ENCODE data around the gene TIMM8A.

TIMM8A gene

DNA sequence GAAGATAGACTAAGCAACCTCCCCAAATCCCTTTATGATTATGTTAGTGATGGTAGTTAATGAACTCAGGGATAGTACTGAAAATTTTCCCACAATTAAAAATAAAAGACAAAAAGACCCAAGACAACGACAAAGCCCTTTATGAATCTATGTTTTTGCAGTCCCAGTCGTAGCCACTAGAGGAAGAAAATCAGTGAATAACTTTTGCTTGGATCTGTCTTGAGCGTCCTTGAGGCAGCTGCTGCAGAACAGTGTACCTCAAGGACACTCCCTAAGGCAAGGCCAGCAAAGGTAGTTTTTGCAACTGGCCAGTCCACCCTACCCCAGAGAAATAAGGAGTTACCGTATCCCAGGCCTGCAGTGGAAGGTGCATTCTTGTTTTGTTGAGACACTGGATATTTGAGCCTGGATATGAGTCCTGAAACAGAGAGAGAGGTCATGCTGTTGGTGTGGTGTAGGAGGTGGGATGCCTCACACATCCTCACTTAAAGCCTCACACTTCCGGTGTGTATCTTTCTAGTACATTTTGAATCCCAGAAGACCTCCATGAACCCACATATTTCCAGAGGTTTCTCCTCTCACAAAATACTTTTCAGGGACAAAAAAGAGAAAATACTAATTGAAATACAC is 8.7 kb upstream of the TIMM8A start:
- peaks cover 74% of the 10 kb centered on the region for H3K36me3 ChIP-seq (ENCODE audit: insufficient read depth, low read length)
- H3K27ac ChIP-seq (ENCODE audit: low read depth, low read length, poor library complexity, severe bottlenecking): no peak overlapping the region
- H3K79me2 ChIP-seq (ENCODE audit: insufficient read depth, low read length): no peaks in the 10 kb centered on the region
- TF ChIP-seq, protein P1, sequence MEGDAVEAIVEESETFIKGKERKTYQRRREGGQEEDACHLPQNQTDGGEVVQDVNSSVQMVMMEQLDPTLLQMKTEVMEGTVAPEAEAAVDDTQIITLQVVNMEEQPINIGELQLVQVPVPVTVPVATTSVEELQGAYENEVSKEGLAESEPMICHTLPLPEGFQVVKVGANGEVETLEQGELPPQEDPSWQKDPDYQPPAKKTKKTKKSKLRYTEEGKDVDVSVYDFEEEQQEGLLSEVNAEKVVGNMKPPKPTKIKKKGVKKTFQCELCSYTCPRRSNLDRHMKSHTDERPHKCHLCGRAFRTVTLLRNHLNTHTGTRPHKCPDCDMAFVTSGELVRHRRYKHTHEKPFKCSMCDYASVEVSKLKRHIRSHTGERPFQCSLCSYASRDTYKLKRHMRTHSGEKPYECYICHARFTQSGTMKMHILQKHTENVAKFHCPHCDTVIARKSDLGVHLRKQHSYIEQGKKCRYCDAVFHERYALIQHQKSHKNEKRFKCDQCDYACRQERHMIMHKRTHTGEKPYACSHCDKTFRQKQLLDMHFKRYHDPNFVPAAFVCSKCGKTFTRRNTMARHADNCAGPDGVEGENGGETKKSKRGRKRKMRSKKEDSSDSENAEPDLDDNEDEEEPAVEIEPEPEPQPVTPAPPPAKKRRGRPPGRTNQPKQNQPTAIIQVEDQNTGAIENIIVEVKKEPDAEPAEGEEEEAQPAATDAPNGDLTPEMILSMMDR (IDR thresholded peaks at IDR 0.05; ENCODE audit: low read length): peak; percentile 32; the same call in 1 of the 2 replicates
- TF ChIP-seq EZH2 (IDR thresholded peaks at IDR 0.05; ENCODE audit: borderline replicate concordance, low read length): no peak
- no peaks in the 10 kb centered on the region for H3K9me3 ChIP-seq (ENCODE audit: low read length)
- H3K9me2 ChIP-seq (ENCODE audit: low read depth, low read length): no peaks in the 10 kb centered on the region
- no peak overlapping the region for H2AFZ ChIP-seq (ENCODE audit: low read length)
- no peaks in the 10 kb centered on the region for H4K20me1 ChIP-seq (ENCODE audit: insufficient read depth, low read length)
- no peaks in the 10 kb centered on the region for H3K4me1 ChIP-seq (ENCODE audit: insufficient read depth, low read length, severe bottlenecking)
- no peaks in the 10 kb centered on the region for H3K27me3 ChIP-seq (ENCODE audit: insufficient read depth, low read length)
- H3F3A ChIP-seq (ENCODE audit: insufficient read depth, low read length): no peaks in the 10 kb centered on the region
- no peak overlapping the region for H3K4me2 ChIP-seq (ENCODE audit: low read length)
- no peak overlapping the region for H3K9ac ChIP-seq (ENCODE audit: low read length)
- no peak overlapping the region for H3K4me3 ChIP-seq (ENCODE audit: low read depth, low read length, poor library complexity, severe bottlenecking)

DNA sequence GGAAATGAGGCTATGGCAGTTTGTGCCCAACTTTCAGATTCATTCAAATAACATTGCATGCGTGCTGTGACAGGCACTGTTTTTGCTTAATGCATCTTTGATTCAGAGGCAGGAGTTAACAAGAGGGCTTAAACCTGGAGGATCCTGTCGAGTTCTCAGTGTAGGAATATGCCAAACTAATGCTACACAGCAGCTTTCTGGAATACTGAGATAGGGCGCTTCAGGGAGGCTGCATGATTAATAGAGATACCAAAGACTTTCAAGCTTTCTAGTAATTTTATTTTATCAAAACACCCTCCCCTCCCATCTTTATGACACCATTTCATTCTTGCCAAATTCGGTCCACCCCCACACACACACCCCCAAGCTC is 636 bp upstream of the TIMM8A start:
- peaks cover 33% of the 10 kb centered on the region for H3K36me3 ChIP-seq (ENCODE audit: insufficient read depth, low read length)
- no peaks in the 10 kb centered on the region for H3K9me3 ChIP-seq (ENCODE audit: low read length)
- no peak overlapping the region for H2AFZ ChIP-seq (ENCODE audit: low read length)
- TF ChIP-seq, protein P1 (IDR thresholded peaks at IDR 0.05; ENCODE audit: low read length): no peak
- no peak for TF ChIP-seq EZH2 (IDR thresholded peaks at IDR 0.05; ENCODE audit: borderline replicate concordance, low read length)
- peak overlapping the region; percentile 96 for H3K4me2 ChIP-seq (ENCODE audit: low read length)
- H3F3A ChIP-seq (ENCODE audit: insufficient read depth, low read length): no peaks in the 10 kb centered on the region
- H3K9ac ChIP-seq (ENCODE audit: low read length): peak overlapping the region; percentile 93
- H3K27me3 ChIP-seq (ENCODE audit: insufficient read depth, low read length): no peaks in the 10 kb centered on the region
- peaks cover 20% of the 10 kb centered on the region for H3K4me1 ChIP-seq (ENCODE audit: insufficient read depth, low read length, severe bottlenecking)
- H3K4me3 ChIP-seq (ENCODE audit: low read depth, low read length, poor library complexity, severe bottlenecking): peak overlapping the region; percentile 95
- H3K9me2 ChIP-seq (ENCODE audit: low read depth, low read length): no peaks in the 10 kb centered on the region
- H3K79me2 ChIP-seq (ENCODE audit: insufficient read depth, low read length): peaks cover 21% of the 10 kb centered on the region
- no peaks in the 10 kb centered on the region for H4K20me1 ChIP-seq (ENCODE audit: insufficient read depth, low read length)
- H3K27ac ChIP-seq (ENCODE audit: low read depth, low read length, poor library complexity, severe bottlenecking): peak overlapping the region; percentile 49

DNA sequence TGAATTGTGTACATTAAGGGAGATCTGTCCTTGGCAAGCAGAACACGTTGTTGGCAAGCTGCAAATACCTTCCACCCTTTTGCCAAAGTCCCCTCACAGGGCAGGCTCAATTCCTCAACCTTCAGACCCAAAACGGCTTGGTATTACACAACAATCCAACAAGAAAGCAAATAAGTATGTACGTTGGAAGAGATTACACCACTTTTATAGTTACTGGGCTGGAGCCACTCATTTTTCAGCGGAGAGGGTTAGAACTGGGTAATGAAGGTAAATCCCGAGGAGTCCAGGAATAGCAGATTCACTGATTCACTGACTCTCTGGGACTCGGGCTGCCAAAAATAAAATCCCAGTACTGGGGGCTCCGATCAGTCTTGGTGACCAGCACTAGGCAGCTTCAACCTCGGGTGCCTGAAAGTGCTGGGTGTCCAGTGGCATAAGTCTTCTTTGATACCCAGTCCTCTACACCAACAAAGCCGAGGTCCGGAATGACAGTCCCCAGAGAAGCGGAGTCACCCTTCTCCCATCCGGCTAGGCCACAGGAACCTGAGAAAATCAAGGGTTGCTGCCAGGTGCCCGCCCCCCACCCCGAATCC is 587 bp downstream of the TIMM8A start:
- Histone ChIP-seq H3F3A (ENCODE audit: insufficient read depth, low read length) (no peaks in the 10 kb centered on the region), H2AFZ (ENCODE audit: low read length) (no peak overlapping the region), H4K20me1 (ENCODE audit: insufficient read depth, low read length) (no peaks in the 10 kb centered on the region), H3K36me3 (ENCODE audit: insufficient read depth, low read length) (peaks cover 24% of the 10 kb centered on the region), H3K9me2 (ENCODE audit: low read depth, low read length) (no peaks in the 10 kb centered on the region), H3K9me3 (ENCODE audit: low read length) (no peaks in the 10 kb centered on the region), H3K9ac (ENCODE audit: low read length) (peak overlapping the region; percentile 93), H3K4me3 (ENCODE audit: low read depth, low read length, poor library complexity, severe bottlenecking) (peak overlapping the region; percentile 95), H3K27me3 (ENCODE audit: insufficient read depth, low read length) (no peaks in the 10 kb centered on the region), H3K79me2 (ENCODE audit: insufficient read depth, low read length) (peaks cover 21% of the 10 kb centered on the region), H3K27ac (ENCODE audit: low read depth, low read length, poor library complexity, severe bottlenecking) (no peak overlapping the region), H3K4me1 (ENCODE audit: insufficient read depth, low read length, severe bottlenecking) (peaks cover 20% of the 10 kb centered on the region), H3K4me2 (ENCODE audit: low read length) (peak overlapping the region; percentile 96)
- TF ChIP-seq, protein P1 (IDR thresholded peaks at IDR 0.05; ENCODE audit: low read length): no peak
